ENCODE measurements around the gene ZBTB24.
A peak's percentile ranks its signal among the peaks of the same experiment; 100 is the strongest.

ZBTB24 gene

GRCh38 chr6:109446072-109446471 is 36.9 kb downstream of the ZBTB24 start:
- TF ChIP-seq, protein P1, sequence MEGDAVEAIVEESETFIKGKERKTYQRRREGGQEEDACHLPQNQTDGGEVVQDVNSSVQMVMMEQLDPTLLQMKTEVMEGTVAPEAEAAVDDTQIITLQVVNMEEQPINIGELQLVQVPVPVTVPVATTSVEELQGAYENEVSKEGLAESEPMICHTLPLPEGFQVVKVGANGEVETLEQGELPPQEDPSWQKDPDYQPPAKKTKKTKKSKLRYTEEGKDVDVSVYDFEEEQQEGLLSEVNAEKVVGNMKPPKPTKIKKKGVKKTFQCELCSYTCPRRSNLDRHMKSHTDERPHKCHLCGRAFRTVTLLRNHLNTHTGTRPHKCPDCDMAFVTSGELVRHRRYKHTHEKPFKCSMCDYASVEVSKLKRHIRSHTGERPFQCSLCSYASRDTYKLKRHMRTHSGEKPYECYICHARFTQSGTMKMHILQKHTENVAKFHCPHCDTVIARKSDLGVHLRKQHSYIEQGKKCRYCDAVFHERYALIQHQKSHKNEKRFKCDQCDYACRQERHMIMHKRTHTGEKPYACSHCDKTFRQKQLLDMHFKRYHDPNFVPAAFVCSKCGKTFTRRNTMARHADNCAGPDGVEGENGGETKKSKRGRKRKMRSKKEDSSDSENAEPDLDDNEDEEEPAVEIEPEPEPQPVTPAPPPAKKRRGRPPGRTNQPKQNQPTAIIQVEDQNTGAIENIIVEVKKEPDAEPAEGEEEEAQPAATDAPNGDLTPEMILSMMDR (IDR thresholded peaks at IDR 0.05): no peak
- no peak for TF ChIP-seq ZFX (IDR thresholded peaks at IDR 0.05; ENCODE audit: borderline replicate concordance)
- H3K27ac ChIP-seq: no peak overlapping the region

DNA sequence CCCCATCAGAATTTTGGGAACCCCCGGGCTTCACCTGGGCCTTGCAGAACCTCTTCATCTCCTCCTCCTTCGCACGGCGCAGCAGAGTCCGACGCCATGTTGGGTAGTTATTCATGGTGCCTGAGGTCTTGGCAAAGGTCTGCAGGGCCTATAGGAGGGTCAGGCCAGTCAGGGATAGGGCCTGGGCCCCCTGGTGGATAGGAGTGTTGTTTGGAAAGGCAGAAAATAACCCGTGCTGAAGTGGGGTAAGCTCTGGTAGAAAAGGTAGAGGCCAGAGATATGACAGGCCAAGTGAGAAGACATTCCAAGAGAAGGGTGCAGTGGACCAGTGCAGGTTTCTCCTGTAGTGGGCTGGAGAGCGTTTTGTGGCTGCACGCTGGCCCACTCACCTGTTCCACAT is 37.6 kb downstream of the ZBTB24 start:
- TF ChIP-seq, protein P1 (IDR thresholded peaks at IDR 0.05): no peak
- no peak for TF ChIP-seq ZFX (IDR thresholded peaks at IDR 0.05; ENCODE audit: borderline replicate concordance)
- no peak overlapping the region for H3K27ac ChIP-seq

DNA sequence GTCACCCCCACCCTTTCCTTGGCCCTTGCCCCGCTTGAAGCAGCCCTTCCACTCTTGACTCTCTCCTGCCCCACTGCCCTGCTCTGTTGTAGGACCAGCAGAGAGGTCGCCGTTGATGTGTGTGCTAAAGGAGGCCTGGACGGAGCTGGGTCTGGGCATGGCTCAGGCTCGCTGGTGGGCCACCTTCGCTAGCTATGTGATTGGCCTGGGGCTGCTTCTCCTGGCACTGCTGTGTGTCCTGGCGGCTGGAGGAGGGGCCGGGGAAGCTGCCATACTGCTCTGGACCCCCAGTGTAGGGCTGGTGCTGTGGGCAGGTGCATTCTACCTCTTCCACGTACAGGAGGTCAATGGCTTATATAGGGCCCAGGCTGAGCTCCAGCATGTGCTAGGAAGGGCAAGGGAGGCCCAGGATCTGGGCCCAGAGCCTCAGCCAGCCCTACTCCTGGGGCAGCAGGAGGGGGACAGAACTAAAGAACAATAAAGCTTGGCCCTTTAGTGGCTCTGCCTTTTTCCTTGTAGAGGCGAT is 39.5 kb downstream of the ZBTB24 start:
- TF ChIP-seq, protein P1 (IDR thresholded peaks at IDR 0.05): no peak
- TF ChIP-seq ZFX (IDR thresholded peaks at IDR 0.05; ENCODE audit: borderline replicate concordance): no peak
- no peak overlapping the region for H3K27ac ChIP-seq

GRCh38 chr6:109442393-109442924 is 40.6 kb downstream of the ZBTB24 start:
- TF ChIP-seq, protein P1 (IDR thresholded peaks at IDR 0.05): no peak
- no peak for TF ChIP-seq ZFX (IDR thresholded peaks at IDR 0.05; ENCODE audit: borderline replicate concordance)
- H3K27ac ChIP-seq: no peak overlapping the region

DNA sequence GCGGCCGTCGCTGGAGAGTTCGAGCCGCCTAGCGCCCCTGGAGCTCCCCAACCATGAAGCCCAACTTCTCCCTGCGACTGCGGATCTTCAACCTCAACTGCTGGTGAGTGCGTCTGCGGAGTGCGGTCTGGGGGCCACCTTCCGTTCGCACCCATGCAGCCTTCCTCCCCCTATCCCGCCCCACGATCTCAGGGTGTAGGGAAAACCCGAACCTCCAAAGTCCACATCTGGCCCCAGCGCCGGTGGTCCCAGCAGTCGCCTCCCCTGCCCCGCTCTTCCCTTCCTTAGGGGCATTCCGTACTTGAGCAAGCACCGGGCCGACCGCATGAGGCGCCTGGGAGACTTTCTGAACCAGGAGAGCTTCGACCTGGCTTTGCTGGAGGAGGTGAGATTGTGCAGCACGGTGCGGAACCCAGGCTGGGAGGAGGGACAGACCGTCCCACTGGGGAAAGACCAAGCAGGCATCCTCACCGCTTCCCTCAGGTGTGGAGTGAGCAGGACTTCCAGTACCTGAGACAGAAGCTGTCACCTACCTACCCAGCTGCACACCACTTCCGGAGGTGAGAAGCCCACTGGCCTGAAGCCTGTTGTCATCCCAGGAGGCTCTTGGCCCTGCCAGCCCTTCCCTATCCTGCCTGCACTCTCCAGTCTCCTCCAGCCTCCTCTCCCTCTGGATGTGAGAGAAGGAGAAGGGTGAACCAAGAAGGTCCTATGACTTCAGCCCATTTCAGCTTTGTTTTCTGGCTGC is 41.8 kb downstream of the ZBTB24 start:
- no peak for TF ChIP-seq ZFX (IDR thresholded peaks at IDR 0.05; ENCODE audit: borderline replicate concordance)
- TF ChIP-seq, protein P1 (IDR thresholded peaks at IDR 0.05): peak; percentile 49
- H3K27ac ChIP-seq: peak overlapping the region; percentile 72

- no peak for TF ChIP-seq ZFX (IDR thresholded peaks at IDR 0.05; ENCODE audit: borderline replicate concordance)
- TF ChIP-seq, protein P1 (IDR thresholded peaks at IDR 0.05): no peak; the same call in 1 of the 2 replicates
- H3K27ac ChIP-seq: peak within 1 kb of the TSS; percentile 72
Measured at GRCh38 chr6:109440331-109441068, 42.5 kb downstream of the ZBTB24 start, which contains the start of the genes PPIL6 and SMPD2. Gene PPIL6, minus strand, starts transcription at chr6:109440628. Its CDS starts 38 bp downstream, at chr6:109440590. Gene SMPD2, plus strand, starts transcription at chr6:109440724. Its CDS starts 398 bp downstream, at chr6:109441122.

Data from 22Rv1 (cell line).